IPS-18a (cell line): ENCODE data around the gene PTH1R.

ENCODE experiments used
- H3K27ac ChIP-seq: one replicate; pipeline ENCODE4 v1.5.1; 2013; ENCODE audit warnings: low read length
- H3K27me3 ChIP-seq: one replicate; pipeline ENCODE4 v1.6.1; 2013; ENCODE audit warnings: mild to moderate bottlenecking, low read length; ENCODE audit not compliant: control insufficient read depth, insufficient read depth
- H3K36me3 ChIP-seq: one replicate; pipeline ENCODE4 v1.6.1; 2013; ENCODE audit warnings: low read depth, low read length; ENCODE audit not compliant: control insufficient read depth
- H3K4me1 ChIP-seq: one replicate; pipeline ENCODE4 v1.6.1; 2013; ENCODE audit warnings: low read depth, low read length; ENCODE audit not compliant: control insufficient read depth
- H3K4me3 ChIP-seq: one replicate; pipeline ENCODE4 v1.5.1; 2013; ENCODE audit warnings: low read length
- H3K9ac ChIP-seq: one replicate; pipeline ENCODE4 v1.6.1; 2013; ENCODE audit warnings: mild to moderate bottlenecking, low read length, moderate library complexity
- H3K9me3 ChIP-seq: one replicate; pipeline ENCODE4 v1.6.1; 2013; ENCODE audit warnings: low read depth, low read length; ENCODE audit not compliant: control insufficient read depth

Gene PTH1R

DNA sequence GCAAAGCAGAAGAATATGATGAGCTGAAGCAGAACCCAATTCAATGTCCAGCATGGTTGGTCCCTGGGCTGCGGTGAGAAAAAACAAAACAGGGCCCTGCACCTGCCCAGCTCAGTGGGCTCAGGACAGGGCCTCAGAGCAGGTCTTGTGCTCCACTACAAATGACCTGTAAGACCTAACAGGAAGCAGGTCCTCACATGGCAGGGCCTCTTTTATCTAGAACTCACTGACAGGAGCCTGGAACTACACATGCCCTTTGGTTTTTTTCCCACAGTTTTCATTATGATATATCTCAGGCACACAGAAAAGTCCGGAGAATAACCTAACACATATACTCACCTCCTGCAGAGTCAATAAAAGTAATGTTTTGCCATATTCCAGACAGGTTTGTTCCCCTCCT lies 60.6 kb downstream of the PTH1R start:
- H3K9ac ChIP-seq, result no peak overlapping the region

DNA sequence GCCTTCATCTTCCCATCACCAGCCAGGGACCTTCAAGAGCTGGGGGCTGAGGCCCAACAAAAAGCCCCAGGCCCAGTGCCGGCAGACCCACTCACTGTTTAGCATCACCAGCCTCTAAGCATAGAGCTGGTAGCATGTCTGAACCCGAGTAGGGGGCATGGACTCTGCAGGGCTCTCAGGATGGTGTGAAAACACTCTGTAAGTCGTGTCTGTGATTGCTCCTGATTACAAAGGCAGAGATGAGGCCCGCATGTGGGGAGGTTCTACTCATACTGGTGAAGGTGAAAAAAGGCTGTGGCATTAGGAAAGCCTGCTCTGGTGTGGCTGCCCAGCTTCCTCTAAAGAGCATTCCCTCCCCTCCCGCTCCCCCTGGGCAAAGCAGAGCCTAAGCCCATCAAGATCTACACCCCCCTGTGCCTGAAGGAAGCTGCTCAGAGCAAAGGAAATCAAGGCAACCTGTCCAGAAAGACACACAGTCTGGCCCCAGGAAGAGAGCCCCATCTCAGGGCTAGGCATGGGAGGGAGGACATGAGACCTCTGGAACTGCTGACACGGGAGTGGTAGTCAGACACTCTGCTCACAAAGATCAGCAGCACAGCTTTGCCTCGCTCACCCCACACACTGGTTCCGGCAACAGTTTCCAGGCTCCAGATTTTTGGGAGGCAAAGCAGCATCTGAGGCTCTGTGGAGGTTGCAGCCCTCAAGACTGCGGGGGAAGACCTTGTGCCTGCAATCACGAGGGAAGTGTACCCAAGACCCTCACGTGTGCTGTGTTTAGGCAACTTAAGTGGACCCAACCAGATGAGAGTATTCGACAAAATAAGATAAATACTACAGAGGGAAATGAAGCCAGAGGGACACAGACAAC lies 62.3 kb downstream of the PTH1R start:
- no peak overlapping the region for H3K4me3 ChIP-seq
- H3K36me3 ChIP-seq, result peaks cover 25% of the 10 kb centered on the region
- H3K27me3 ChIP-seq, result no peaks in the 10 kb centered on the region
- no peak overlapping the region for H3K9ac ChIP-seq
- H3K9me3 ChIP-seq, result no peaks in the 10 kb centered on the region
- peaks cover 26% of the 10 kb centered on the region for H3K4me1 ChIP-seq
- no peak overlapping the region for H3K27ac ChIP-seq

More for the DNA sequence above, 60.6 kb downstream of the PTH1R start:
- Histone ChIP-seq H3K27me3 (no peaks in the 10 kb centered on the region), H3K4me1 (peaks cover 20% of the 10 kb centered on the region), H3K4me3 (no peak overlapping the region), H3K36me3 (peaks cover 25% of the 10 kb centered on the region), H3K27ac (no peak overlapping the region), H3K9me3 (no peaks in the 10 kb centered on the region)

DNA sequence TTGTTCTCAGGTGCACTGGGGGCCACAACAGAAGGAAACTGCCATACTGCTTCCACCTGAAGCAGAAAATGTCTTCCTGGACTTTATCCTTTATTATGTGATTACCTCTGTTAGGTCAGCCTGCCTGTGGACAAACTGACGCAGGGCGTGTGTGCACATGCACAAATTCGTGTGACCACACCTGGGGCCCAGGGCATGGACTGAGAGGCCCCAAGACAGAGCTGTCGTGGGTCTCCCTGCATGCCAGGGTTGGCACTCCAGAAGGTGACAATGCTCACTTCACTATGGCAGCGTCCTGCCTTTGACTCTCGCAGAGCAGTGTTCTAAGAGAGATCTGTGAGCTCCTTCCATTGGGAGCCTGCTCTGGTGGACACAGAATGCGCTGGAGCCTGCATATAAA lies 64.6 kb downstream of the PTH1R start:
- H3K4me1 ChIP-seq, result peaks cover 11% of the 10 kb centered on the region
- no peak overlapping the region for H3K27ac ChIP-seq
- H3K36me3 ChIP-seq, result peaks cover 19% of the 10 kb centered on the region
- H3K9ac ChIP-seq, result no peak overlapping the region
- no peaks in the 10 kb centered on the region for H3K9me3 ChIP-seq
- no peaks in the 10 kb centered on the region for H3K27me3 ChIP-seq
- no peak overlapping the region for H3K4me3 ChIP-seq

DNA sequence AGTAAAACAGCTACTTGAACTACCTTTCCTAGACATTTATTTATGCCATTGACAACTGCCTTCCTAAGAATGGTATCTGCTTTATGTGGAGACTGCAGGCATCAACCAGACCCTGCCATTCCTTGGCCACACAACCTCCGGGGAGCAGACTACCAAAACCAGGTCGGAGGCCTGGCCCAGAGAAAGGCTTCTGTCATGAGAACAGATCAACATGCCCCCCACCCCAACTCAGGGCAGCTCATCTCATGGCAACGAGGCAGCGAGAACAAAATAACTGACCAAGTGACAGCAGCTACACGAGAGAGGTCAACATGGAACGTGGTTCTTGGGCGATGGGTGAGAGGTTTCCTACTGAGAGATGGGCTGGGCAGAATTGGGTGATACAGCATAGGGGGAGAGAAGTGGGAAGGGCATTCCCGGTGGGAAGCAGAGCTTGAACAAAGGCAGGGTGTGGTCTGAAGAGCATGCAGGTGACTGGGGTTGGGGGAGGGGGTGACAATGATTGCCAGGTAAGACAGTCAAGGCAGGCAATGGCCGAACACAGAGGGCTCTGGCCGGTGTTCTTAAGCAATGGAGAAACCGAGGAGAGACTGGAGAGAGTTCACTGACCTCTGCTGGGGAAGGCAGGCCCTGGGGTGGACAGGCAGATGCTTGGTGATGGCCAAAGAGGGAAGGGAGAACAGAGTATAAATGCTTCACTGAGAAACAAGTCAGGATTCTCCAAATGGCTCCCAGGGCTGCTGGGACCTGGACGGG lies 65.1 kb downstream of the PTH1R start:
- no peaks in the 10 kb centered on the region for H3K9me3 ChIP-seq
- H3K27ac ChIP-seq, result no peak overlapping the region
- no peaks in the 10 kb centered on the region for H3K27me3 ChIP-seq
- H3K4me1 ChIP-seq, result peaks cover 11% of the 10 kb centered on the region
- H3K9ac ChIP-seq, result no peak overlapping the region
- no peak overlapping the region for H3K4me3 ChIP-seq
- H3K36me3 ChIP-seq, result peaks cover 18% of the 10 kb centered on the region

DNA sequence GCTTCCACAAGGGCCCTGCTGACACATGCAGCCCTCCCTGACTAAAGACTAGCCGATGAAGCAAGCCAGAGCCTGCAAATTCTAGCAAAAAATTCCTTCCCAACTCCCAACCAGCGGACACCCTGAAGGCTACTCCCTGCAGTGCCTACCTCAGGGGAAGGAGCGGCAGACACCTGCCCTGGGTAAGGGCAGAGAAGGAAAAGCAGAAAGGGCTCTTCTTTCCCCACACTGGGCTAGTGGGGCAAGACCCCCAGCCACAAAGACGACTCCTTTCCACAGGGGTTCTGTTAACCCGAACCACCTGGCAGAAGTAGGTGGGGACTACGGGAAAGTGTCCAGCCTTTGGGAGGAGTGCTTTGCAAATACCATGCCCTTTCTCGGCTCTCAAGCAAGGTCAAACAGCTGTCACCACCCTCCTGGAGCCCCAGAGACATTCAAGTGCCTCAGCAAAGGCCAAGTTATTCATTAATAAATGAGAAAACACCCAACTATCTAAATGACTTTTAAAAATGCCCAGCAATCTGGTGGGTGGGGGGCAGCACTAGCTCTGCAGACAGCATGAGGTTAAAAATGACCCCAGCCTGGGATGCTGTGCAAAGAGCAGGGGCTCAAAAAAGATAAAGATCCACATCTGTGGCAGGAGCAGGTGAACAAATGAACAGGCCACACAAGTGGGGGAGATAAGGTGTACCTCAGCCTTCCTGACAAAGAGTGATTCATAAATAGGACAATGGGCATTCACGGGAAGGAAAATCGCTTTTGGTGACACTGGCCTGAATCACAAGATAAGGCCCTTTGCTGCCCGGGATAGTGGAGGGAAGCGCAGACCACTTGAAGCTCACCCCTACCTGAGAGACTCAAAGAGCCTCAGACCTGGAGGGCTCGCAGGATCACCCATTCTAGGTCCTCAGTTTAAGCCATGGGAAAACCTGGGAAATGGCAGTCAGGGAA lies 66.0 kb downstream of the PTH1R start:
- no peaks in the 10 kb centered on the region for H3K27me3 ChIP-seq
- H3K9me3 ChIP-seq, result no peaks in the 10 kb centered on the region
- peaks cover 18% of the 10 kb centered on the region for H3K36me3 ChIP-seq
- peaks cover 11% of the 10 kb centered on the region for H3K4me1 ChIP-seq
- no peak overlapping the region for H3K27ac ChIP-seq
- H3K9ac ChIP-seq, result no peak overlapping the region
- H3K4me3 ChIP-seq, result no peak overlapping the region

DNA sequence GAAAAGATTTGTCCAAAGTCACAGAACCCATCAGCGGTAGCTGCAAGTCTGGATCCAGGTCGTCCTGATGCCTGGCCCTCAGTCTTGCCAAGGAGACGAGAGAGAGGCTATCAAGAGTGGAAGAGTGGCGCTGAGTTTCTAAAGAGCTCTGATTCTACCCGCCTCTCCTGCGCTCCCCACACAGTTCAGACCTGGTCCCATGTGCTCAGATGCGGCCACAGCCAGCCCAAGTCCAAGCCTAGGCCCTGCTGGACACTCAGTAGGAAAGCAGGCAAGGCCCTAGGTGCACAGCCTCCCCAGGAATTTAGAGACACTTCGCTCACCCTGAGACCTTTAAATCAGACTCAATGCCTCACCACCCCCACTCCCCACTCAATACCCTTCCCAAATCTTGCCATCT lies 66.7 kb downstream of the PTH1R start:
- Histone ChIP-seq H3K4me3 (no peak overlapping the region), H3K9ac (no peak overlapping the region), H3K4me1 (peaks cover 11% of the 10 kb centered on the region), H3K27me3 (no peaks in the 10 kb centered on the region), H3K27ac (no peak overlapping the region), H3K9me3 (no peaks in the 10 kb centered on the region), H3K36me3 (peaks cover 12% of the 10 kb centered on the region)

DNA sequence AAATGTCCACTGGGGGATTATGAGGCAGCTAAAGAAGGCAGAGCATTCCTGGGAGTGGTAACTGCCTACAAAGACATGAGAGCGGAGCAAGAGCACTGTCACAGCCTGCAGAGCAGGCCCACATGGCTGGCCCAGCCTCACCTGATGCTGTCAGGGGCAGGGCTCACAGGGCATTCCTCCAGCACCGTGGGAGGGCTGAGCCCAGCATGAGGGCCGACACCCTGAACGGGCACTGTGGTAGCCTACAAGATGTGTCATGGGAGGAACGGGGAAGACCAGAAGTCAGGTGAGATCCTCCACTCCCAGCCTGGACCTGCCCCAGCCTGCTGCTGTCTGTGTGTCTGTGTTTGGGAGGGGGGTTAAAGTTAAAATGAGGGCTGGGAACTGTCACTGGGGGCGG lies 68.9 kb downstream of the PTH1R start:
- no peak overlapping the region for H3K4me3 ChIP-seq
- H3K4me1 ChIP-seq, result peaks cover 11% of the 10 kb centered on the region
- H3K36me3 ChIP-seq, result no peaks in the 10 kb centered on the region
- H3K9me3 ChIP-seq, result no peaks in the 10 kb centered on the region
- no peaks in the 10 kb centered on the region for H3K27me3 ChIP-seq
- H3K27ac ChIP-seq, result no peak overlapping the region
- H3K9ac ChIP-seq, result no peak overlapping the region

DNA sequence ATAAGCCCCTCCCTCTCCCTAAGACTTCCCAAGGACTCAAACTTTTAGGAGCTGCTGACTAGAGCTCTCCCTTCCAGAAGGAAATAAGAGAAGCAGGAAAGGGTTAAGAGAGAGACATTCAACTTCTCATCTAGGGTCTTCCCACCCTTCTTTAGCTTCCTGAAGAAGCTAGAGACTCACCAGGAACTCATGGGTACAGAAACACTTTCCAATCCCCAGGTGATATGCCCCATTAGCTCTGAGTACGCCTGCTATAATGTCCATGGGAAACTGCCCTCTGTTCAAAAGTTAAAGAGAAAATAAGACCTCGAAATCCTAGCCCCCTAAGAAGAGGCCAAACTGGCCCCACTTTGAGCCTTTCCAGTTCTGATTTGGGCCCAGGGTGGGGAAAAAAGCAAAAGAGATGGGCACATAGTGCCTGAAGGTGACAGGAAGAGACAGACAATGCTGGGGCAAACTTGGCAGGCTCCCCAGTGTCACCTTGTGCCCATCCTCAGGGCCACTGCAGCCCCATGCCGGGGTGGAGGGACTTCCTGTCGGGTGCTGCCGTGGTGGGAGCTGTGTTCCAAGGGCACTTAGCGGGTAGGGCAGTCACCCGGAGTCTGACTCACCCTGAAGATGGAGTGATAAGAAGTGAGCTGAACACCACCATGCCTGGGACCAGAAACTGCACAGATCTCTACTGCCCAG lies 69.5 kb downstream of the PTH1R start:
- Histone ChIP-seq H3K27ac (no peak overlapping the region), H3K4me3 (no peak overlapping the region), H3K9ac (no peak overlapping the region), H3K36me3 (no peaks in the 10 kb centered on the region), H3K27me3 (no peaks in the 10 kb centered on the region), H3K4me1 (peaks cover 11% of the 10 kb centered on the region), H3K9me3 (no peaks in the 10 kb centered on the region)

DNA sequence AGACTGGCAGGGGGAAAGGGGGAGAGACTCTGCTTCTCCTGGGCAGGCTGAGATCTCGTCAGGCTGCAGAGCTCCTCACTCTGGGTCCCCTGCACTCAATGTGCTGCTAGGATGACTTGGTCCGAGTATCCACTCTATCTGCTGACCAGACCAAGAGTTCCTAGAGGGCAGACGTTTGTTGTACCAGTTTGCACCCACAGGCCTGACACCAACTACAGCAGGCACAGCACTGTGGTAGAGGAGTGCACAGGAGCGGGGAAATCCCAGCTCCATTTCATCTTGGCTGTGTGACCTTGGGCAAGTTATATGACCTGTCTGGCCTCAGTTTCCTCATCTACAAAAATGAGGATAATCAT lies 70.0 kb downstream of the PTH1R start:
- Histone ChIP-seq H3K36me3 (no peaks in the 10 kb centered on the region), H3K9ac (no peak overlapping the region), H3K9me3 (no peaks in the 10 kb centered on the region), H3K4me1 (peaks cover 11% of the 10 kb centered on the region), H3K27ac (no peak overlapping the region), H3K4me3 (no peak overlapping the region), H3K27me3 (no peaks in the 10 kb centered on the region)

DNA sequence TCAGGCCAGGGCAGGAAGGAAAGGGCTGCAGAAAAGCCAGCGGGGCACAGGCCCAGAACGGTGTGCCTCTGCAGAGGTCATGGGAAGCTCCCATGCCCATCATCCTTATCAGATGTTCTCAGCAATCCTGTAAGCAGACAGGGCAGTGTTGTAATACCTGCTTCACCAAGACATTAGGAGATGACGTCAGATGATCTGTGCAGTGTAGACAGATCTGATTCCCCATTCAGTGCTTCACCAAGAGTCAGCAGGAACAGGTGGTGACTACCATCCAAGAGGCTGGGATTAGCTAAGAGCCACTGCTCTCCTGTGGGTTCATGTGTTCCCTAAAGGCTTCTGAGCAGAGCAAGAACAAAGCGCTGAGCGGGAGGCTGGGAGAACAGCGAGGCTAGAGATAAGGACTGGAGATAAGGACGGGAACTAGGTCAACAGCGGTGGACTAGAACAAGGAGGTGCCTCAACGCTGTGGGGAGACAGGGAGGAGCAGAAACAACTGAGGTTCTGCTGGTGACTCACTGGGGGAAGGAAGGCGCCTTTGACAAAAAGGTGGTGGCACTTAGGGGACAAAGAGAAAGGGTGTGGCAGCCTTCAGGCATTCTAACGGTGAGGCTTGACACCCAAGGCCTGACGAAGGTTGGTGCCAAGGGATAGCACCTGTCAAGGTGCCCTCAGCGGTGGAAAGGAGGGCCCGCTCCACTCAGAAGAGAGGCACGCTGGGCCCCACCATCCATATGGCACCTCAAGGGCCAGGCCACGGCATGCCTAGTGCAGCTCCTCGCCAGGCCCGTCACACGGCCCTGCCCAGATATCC lies 70.7 kb downstream of the PTH1R start:
- H3K9me3 ChIP-seq, result no peaks in the 10 kb centered on the region
- H3K4me1 ChIP-seq, result peaks cover 11% of the 10 kb centered on the region
- H3K9ac ChIP-seq, result no peak overlapping the region
- H3K27me3 ChIP-seq, result no peaks in the 10 kb centered on the region
- H3K36me3 ChIP-seq, result no peaks in the 10 kb centered on the region
- H3K4me3 ChIP-seq, result no peak overlapping the region
- H3K27ac ChIP-seq, result no peak overlapping the region
